NCI-H2227 (cell line): Measurements from ENCODE around the gene SYT1.

Source experiments
- DNase-seq: peaks from one replicate; lab custom pipeline; 2025; ENCODE audit not compliant: unreplicated experiment; lab: John Stamatoyannopoulos, UW

The SYT1 gene

DNA sequence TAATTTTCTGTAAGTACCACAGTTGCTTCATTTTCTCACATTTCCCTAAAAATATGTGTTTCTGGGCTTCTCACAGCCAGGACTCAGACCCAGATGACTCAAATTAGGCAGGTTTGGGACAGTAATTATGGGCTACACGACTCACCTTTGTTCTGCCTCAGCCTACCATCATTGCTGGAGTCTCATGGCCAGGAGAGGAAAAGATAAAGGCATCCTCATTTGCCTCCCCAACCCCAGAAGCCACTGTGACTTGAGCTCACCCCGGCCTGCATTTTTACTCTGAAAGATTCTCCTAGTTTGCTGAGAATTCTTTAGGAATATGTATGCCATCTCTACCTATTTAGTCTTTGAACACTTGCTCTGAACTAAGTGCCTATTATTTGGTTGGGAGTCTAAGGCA is 618.3 kb downstream of the SYT1 start:
- DNase-seq = no peak

DNA sequence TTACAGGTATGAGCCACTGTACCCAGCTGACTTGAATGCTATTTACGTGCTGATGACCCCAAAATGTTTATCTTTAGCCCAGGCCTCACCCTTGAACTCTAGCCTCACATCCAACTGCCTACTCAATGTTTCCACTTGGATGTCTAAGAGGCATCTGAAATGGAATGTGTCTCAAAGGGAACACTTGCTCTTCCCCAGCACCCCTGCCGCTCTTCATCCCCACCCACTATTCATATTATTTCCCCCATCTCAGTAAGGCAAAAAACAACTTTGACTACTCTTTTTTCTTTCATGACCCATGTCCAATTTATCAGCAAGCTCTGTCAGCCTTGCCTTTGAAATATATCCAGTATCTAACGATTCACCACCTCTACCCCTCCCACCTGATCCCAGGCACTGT is 621.6 kb downstream of the SYT1 start:
- no peak for DNase-seq

DNA sequence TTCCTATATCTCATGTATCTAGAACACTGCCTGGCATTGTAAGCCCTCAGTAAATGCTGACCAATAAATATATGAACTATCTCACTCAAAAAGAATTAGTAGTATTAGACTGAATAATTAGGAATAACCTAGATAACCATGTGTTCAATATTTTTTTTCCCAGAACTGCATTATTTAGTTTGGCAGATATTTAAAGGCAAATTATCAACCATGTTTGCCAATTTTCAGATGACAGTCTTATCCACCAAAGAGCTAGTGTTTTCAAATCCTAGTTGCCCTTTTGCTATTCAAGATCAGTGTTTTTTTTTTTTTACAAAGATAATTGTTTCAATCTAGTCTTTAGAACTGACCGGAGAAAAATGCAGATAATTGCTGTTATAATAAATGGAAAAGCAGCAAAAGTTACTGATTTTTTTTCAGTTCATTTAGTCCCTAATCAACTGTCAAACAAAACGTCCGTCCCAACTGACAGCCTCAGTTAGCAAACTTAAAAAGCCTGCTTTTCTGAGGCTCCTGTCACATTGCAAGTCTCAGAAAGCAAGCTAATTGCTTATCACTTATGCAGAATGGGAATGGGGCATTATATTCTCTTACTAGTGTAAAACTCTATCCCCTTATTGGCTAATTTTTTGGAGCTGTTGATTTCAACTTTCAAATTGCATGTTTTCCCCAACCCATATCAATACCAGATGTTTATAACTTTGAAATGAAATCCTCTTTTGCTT is 623.0 kb downstream of the SYT1 start:
- DNase-seq = no peak
